Osteoblast (primary cell): ENCODE measurements around the gene DNLZ. TPM values are rescaled to one million over a fixed set of nuclear protein-coding genes. Genes with fewer than 3 reads are reported as not detected.
A peak's percentile ranks its signal among the peaks of the same experiment; 100 is the strongest.

Experiments used
- DNase-seq: peaks from one replicate; pipeline ENCODE4 v3.0.0; 2011; ENCODE audit warnings: low spot score, mixed read lengths; ENCODE audit not compliant: insufficient read length; ENCODE audit errors: missing footprints
- H2AFZ ChIP-seq: 2 replicates; pipeline ENCODE4 v1.6.0; 2011; ENCODE audit warnings: mild to moderate bottlenecking, low read length
- H3K27ac ChIP-seq: 2 replicates; pipeline ENCODE4 v1.5.1; 2011; ENCODE audit warnings: mild to moderate bottlenecking, low read depth, low read length, moderate library complexity
- H3K27me3 ChIP-seq: 2 replicates; pipeline ENCODE4 v1.6.0; 2012; ENCODE audit warnings: mild to moderate bottlenecking, control low read depth, inconsistent platforms, low read length, moderate library complexity; ENCODE audit not compliant: insufficient read depth
- H3K36me3 ChIP-seq: 2 replicates; pipeline ENCODE4 v1.5.1; 2011; ENCODE audit warnings: mild to moderate bottlenecking, low read length, control low read depth, moderate library complexity; ENCODE audit not compliant: insufficient read depth
- H3K4me1 ChIP-seq: 2 replicates; pipeline ENCODE4 v1.5.1; 2011; ENCODE audit warnings: mild to moderate bottlenecking, low read length, control low read depth, moderate library complexity; ENCODE audit not compliant: insufficient read depth
- H3K4me2 ChIP-seq: 2 replicates; pipeline ENCODE4 v1.6.0; 2011; ENCODE audit warnings: mild to moderate bottlenecking, low read length; ENCODE audit not compliant: insufficient read depth
- H3K4me3 ChIP-seq: fragments of 200-600 bp; sonication (generic); 3 replicates; pipeline ENCODE4 v1.5.1; 2012; ENCODE audit warnings: mild to moderate bottlenecking, low read length, inconsistent platforms; ENCODE audit not compliant: insufficient read depth
- H3K79me2 ChIP-seq: 2 replicates; pipeline ENCODE4 v1.6.0; 2012; ENCODE audit warnings: mild to moderate bottlenecking, low read length, control low read depth, inconsistent platforms; ENCODE audit not compliant: insufficient read depth
- H3K9me3 ChIP-seq: 2 replicates; pipeline ENCODE4 v1.5.1; 2011; ENCODE audit warnings: low read depth, low read length, control low read depth
- H4K20me1 ChIP-seq: 2 replicates; pipeline ENCODE4 v1.6.0; 2012; ENCODE audit warnings: mild to moderate bottlenecking, low read length, control low read depth; ENCODE audit not compliant: insufficient read depth
- CTCF ChIP-seq: IDR thresholded peaks from 2 replicates; pipeline ENCODE4 v1.5.1; 2011; ENCODE audit warnings: mild to moderate bottlenecking, low read depth, low read length, moderate library complexity; ENCODE audit errors: extremely low read depth
- total RNA-seq: library from RNA; depleted of rRNA; stranded (reverse); fragments of >200 nt; gene quantifications from 2 replicates; pipeline ENCODE4 v1.2.3, GENCODE V29; 2012

The DNLZ gene
- total RNA-seq, 1 donor = 4.3 TPM

- Histone ChIP-seq H3K4me3 (no peak overlapping the region), H3K4me1 (peaks cover 17% of the 10 kb centered on the region), H3K27ac (no peak overlapping the region), H3K9me3 (no peaks in the 10 kb centered on the region), H2AFZ (no peak overlapping the region), H4K20me1 (peaks cover 54% of the 10 kb centered on the region), H3K27me3 (no peaks in the 10 kb centered on the region), H3K79me2 (peaks cover 7% of the 10 kb centered on the region), H3K4me2 (no peak overlapping the region), H3K36me3 (peaks cover 51% of the 10 kb centered on the region)
- TF ChIP-seq CTCF = no peak
- no peak for DNase-seq
Observed at GRCh38 chr9:136341042-136341655, 22.4 kb downstream of the DNLZ start.

- Histone ChIP-seq H3K4me2 (no peak overlapping the region), H3K79me2 (peaks cover 12% of the 10 kb centered on the region), H4K20me1 (peaks cover 58% of the 10 kb centered on the region), H3K9me3 (no peaks in the 10 kb centered on the region), H3K4me3 (no peak overlapping the region), H3K27ac (no peak overlapping the region), H3K27me3 (no peaks in the 10 kb centered on the region), H3K4me1 (peaks cover 10% of the 10 kb centered on the region), H3K36me3 (peaks cover 51% of the 10 kb centered on the region), H2AFZ (no peak overlapping the region)
- DNase-seq = no peak
- TF ChIP-seq CTCF = no peak
Observed at GRCh38 chr9:136340356-136341041, 23.0 kb downstream of the DNLZ start.

- Histone ChIP-seq H2AFZ (no peak overlapping the region), H3K27ac (no peak overlapping the region), H3K4me1 (peaks cover 5% of the 10 kb centered on the region), H3K27me3 (no peaks in the 10 kb centered on the region), H3K36me3 (peaks cover 51% of the 10 kb centered on the region), H4K20me1 (peaks cover 59% of the 10 kb centered on the region), H3K9me3 (no peaks in the 10 kb centered on the region), H3K79me2 (peaks cover 18% of the 10 kb centered on the region), H3K4me3 (no peak overlapping the region), H3K4me2 (no peak overlapping the region)
- DNase-seq = no peak
- TF ChIP-seq CTCF = no peak
Observed at GRCh38 chr9:136339958-136340310, 23.6 kb downstream of the DNLZ start.

GRCh38 chr9:136339173-136339957 lies 24.2 kb downstream of the DNLZ start:
- no peak overlapping the region for H3K27ac ChIP-seq
- peak; percentile 77 for TF ChIP-seq CTCF
- no peaks in the 10 kb centered on the region for H3K9me3 ChIP-seq
- H3K4me1 ChIP-seq = no peaks in the 10 kb centered on the region
- H3K36me3 ChIP-seq = peaks cover 53% of the 10 kb centered on the region
- H2AFZ ChIP-seq = no peak overlapping the region
- no peak overlapping the region for H3K4me3 ChIP-seq
- peak; percentile 98 for DNase-seq
- H3K79me2 ChIP-seq = peaks cover 23% of the 10 kb centered on the region
- H4K20me1 ChIP-seq = peaks cover 58% of the 10 kb centered on the region
- H3K27me3 ChIP-seq = no peaks in the 10 kb centered on the region
- H3K4me2 ChIP-seq = no peak overlapping the region
